ENCODE results near the gene KRT80. TPM values are rescaled to one million over a fixed set of nuclear protein-coding genes. Genes with fewer than 3 reads are reported as not detected.
A peak's percentile ranks its signal among the peaks of the same experiment; 100 is the strongest.

KRT80 gene
- polyA plus RNA-seq, 3 donors, result 0.18 to 0.52 (median 0.37) TPM

DNA sequence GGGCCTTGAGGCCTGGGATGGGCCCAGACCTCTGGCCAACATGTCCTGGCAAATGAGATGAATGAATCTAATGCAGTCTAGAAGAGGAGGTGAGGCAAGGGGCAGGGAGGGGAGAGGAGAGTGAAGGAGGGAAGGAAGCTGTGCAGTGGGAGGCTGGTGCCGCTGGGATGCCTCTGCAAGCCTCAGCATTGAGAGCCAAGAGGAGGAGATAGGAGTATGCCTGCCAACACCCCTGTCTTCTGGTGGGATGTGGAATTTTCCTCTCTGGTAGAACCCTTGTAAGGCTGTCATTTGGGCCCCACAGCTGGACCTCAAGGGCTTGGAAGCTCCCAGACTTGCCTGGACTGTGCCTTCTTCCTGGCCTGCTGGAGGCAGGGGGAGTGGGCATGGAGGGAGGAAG is 21.9 kb downstream of the KRT80 start:
- WGBS (ENCODE audit: insufficient coverage), result 38% methylated on average over 1 of the region's 1 CpG
- Histone ChIP-seq H3K4me1 (ENCODE audit: control insufficient read depth in 1 of 2, insufficient read depth in 2 of 2, low read length in 2 of 2) (peaks cover 28 to 45% of the 10 kb centered on the region in 2 donors), H3K36me3 (replicated peaks in 1 of 2; ENCODE audit: control insufficient read depth in 1 of 2, insufficient read depth in 2 of 2, low read length in 2 of 2) (no peaks in the 10 kb centered on the region), H3K27me3 (ENCODE audit: control insufficient read depth in 2 of 2, insufficient read depth in 2 of 2, low read length in 2 of 2) (no peaks in the 10 kb centered on the region), H3K9me3 (replicated peaks in 1 of 2; ENCODE audit: control insufficient read depth in 1 of 2, insufficient read depth in 1 of 2, low read length in 2 of 2) (no peaks in the 10 kb centered on the region), H4K20me1 (ENCODE audit: insufficient read depth, low read length) (no peaks in the 10 kb centered on the region), H3K4me2 (replicated peaks; ENCODE audit: extremely low read depth, low read length, poor library complexity, severe bottlenecking) (no peak overlapping the region), H3K79me2 (ENCODE audit: insufficient read depth, low read length) (no peaks in the 10 kb centered on the region), H2AFZ (ENCODE audit: insufficient read depth, low read depth, low read length, poor library complexity, severe bottlenecking) (no peak overlapping the region), H3K9ac (ENCODE audit: insufficient read depth, low read length, poor library complexity, severe bottlenecking) (no peak overlapping the region), H3K27ac (ENCODE audit: low read depth in 1 of 2, low read length in 2 of 2) (no peak overlapping the region), H3K4me3 (replicated peaks in 1 of 3; ENCODE audit: low read depth in 2 of 3, low read length in 3 of 3) (no peak overlapping the region)
- H3K4me1 Mint-ChIP-seq, result peaks cover 41% of the 10 kb centered on the region
- intact Hi-C loops (cut with micrococcal nuclease), result no loop called here
- TF ChIP-seq, protein P1, sequence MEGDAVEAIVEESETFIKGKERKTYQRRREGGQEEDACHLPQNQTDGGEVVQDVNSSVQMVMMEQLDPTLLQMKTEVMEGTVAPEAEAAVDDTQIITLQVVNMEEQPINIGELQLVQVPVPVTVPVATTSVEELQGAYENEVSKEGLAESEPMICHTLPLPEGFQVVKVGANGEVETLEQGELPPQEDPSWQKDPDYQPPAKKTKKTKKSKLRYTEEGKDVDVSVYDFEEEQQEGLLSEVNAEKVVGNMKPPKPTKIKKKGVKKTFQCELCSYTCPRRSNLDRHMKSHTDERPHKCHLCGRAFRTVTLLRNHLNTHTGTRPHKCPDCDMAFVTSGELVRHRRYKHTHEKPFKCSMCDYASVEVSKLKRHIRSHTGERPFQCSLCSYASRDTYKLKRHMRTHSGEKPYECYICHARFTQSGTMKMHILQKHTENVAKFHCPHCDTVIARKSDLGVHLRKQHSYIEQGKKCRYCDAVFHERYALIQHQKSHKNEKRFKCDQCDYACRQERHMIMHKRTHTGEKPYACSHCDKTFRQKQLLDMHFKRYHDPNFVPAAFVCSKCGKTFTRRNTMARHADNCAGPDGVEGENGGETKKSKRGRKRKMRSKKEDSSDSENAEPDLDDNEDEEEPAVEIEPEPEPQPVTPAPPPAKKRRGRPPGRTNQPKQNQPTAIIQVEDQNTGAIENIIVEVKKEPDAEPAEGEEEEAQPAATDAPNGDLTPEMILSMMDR (IDR thresholded peaks at IDR 0.05), result no peak
- H3K27me3 Mint-ChIP-seq (ENCODE audit: low read depth in 3 of 3), result peaks cover 0 to 2% (median 0%) of the 10 kb centered on the region in 3 donors
- H3K36me3 Mint-ChIP-seq, result no peaks in the 10 kb centered on the region
- H3K27ac Mint-ChIP-seq, result peak overlapping the region in 3 of 7 donors; percentile 6 to 59 (median 57)
- H3K9me3 Mint-ChIP-seq, result peaks cover 0 to 1% (median 0%) of the 10 kb centered on the region in 7 donors
- no peak for DNase-seq
- no peak overlapping the region for H3K4me3 Mint-ChIP-seq

DNA sequence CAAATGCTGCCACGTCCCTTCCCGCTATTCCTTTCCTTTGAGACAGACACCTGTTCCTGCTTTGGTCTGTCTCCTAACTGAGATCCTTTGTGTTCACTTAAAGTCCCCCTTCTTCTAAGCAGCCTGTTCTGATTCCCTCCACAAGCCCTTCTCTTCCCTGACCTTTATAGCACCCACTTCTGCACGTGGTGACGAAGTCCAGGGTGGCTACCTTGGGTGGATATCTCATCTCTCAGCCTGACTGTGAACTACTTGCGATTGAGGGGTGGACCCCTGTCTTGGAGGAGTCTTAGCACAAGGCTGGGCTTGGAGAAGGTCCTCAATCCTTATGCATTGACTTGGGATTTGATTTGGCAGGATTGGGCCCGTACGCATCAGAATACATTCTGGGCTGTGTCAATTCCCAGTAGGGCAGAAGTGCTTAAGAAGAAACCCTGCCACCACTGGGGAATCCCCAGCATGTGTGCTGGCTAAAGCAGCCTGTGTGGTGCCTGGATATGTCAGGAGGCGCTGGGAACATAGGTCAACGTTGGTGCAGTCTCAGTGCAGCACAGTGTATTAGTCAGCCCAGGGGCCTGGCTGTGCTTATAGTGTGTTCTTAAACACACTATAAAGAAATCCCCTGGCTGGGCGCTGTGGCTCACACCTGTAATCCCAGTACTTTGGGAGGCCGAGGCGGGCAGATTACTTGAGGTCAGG is 23.6 kb downstream of the KRT80 start:
- H3K4me1 Mint-ChIP-seq, result peaks cover 54% of the 10 kb centered on the region
- no peak overlapping the region for H3K4me2 ChIP-seq (replicated peaks; ENCODE audit: extremely low read depth, low read length, poor library complexity, severe bottlenecking)
- H3K79me2 ChIP-seq (ENCODE audit: insufficient read depth, low read length), result no peaks in the 10 kb centered on the region
- no peak overlapping the region for H3K27ac ChIP-seq (ENCODE audit: low read depth in 1 of 2, low read length in 2 of 2)
- H3K9me3 ChIP-seq (replicated peaks in 1 of 2; ENCODE audit: control insufficient read depth in 1 of 2, insufficient read depth in 1 of 2, low read length in 2 of 2), result no peaks in the 10 kb centered on the region
- WGBS (ENCODE audit: insufficient coverage), result 98% methylated on average over 5 of the region's 12 CpGs
- intact Hi-C loops (cut with micrococcal nuclease), result no loop called here
- H3K4me3 Mint-ChIP-seq, result no peak overlapping the region
- no peaks in the 10 kb centered on the region for H3K9me3 Mint-ChIP-seq
- no peak overlapping the region for H3K27ac Mint-ChIP-seq
- no peaks in the 10 kb centered on the region for H3K36me3 ChIP-seq (replicated peaks in 1 of 2; ENCODE audit: control insufficient read depth in 1 of 2, insufficient read depth in 2 of 2, low read length in 2 of 2)
- no peaks in the 10 kb centered on the region for H4K20me1 ChIP-seq (ENCODE audit: insufficient read depth, low read length)
- no peak for DNase-seq
- H3K4me1 ChIP-seq (ENCODE audit: control insufficient read depth in 1 of 2, insufficient read depth in 2 of 2, low read length in 2 of 2), result peaks cover 41 to 59% of the 10 kb centered on the region in 2 donors
- H3K27me3 Mint-ChIP-seq (ENCODE audit: low read depth in 3 of 3), result peaks cover 0 to 2% (median 0%) of the 10 kb centered on the region in 3 donors
- no peak overlapping the region for H3K4me3 ChIP-seq (replicated peaks in 1 of 3; ENCODE audit: low read depth in 2 of 3, low read length in 3 of 3)
- H3K36me3 Mint-ChIP-seq, result no peaks in the 10 kb centered on the region
- TF ChIP-seq, protein P1 (IDR thresholded peaks at IDR 0.05), result no peak
- H3K27me3 ChIP-seq (ENCODE audit: control insufficient read depth in 2 of 2, insufficient read depth in 2 of 2, low read length in 2 of 2), result no peaks in the 10 kb centered on the region
- no peak overlapping the region for H2AFZ ChIP-seq (ENCODE audit: insufficient read depth, low read depth, low read length, poor library complexity, severe bottlenecking)
- no peak overlapping the region for H3K9ac ChIP-seq (ENCODE audit: insufficient read depth, low read length, poor library complexity, severe bottlenecking)
